ENCODE results near the gene MAP3K5.

The MAP3K5 gene

GRCh38 chr6:136641166-136641565, 151.1 kb downstream of the MAP3K5 start:
- no peak for DNase-seq

- DNase-seq, result peak; percentile 54 to 68
Observed at GRCh38 chr6:136640132-136640915, 152.0 kb downstream of the MAP3K5 start.

- DNase-seq, result no peak
Observed at GRCh38 chr6:136639702-136640101, 152.6 kb downstream of the MAP3K5 start.

- no peak for DNase-seq
Observed at GRCh38 chr6:136635615-136636014, 156.7 kb downstream of the MAP3K5 start.

- no peak for DNase-seq
Observed at GRCh38 chr6:136633355-136633754, 158.9 kb downstream of the MAP3K5 start.

GRCh38 chr6:136628996-136629395, 163.3 kb downstream of the MAP3K5 start:
- no peak for DNase-seq

GRCh38 chr6:136627191-136627590, 165.1 kb downstream of the MAP3K5 start:
- DNase-seq, result no peak

- no peak for DNase-seq
Observed at GRCh38 chr6:136625293-136625692, 167.0 kb downstream of the MAP3K5 start.

GRCh38 chr6:136624347-136624746, 167.9 kb downstream of the MAP3K5 start:
- DNase-seq, result no peak

- DNase-seq, result no peak
Observed at GRCh38 chr6:136618086-136618485, 174.2 kb downstream of the MAP3K5 start.

- no peak for DNase-seq
Observed at GRCh38 chr6:136616527-136616926, 175.8 kb downstream of the MAP3K5 start.

- no peak for DNase-seq
Observed at GRCh38 chr6:136614994-136615393, 177.3 kb downstream of the MAP3K5 start.

- no peak for DNase-seq
Observed at GRCh38 chr6:136614350-136614749, 177.9 kb downstream of the MAP3K5 start.

GRCh38 chr6:136613477-136613876, 178.8 kb downstream of the MAP3K5 start:
- DNase-seq, result no peak

GRCh38 chr6:136612666-136613389, 179.4 kb downstream of the MAP3K5 start:
- DNase-seq, result no peak

- DNase-seq, result peak; percentile 67 to 75
Observed at GRCh38 chr6:136611746-136612145, 180.5 kb downstream of the MAP3K5 start.

- DNase-seq, result no peak
Observed at GRCh38 chr6:136611133-136611532, 181.1 kb downstream of the MAP3K5 start.

- peak; percentile 79 to 92 for DNase-seq
Observed at GRCh38 chr6:136609873-136610706, 182.2 kb downstream of the MAP3K5 start.

- DNase-seq, result no peak
Observed at GRCh38 chr6:136608991-136609390, 183.3 kb downstream of the MAP3K5 start.

- DNase-seq, result peak; percentile 40 to 52
Observed at GRCh38 chr6:136607932-136608772, 184.1 kb downstream of the MAP3K5 start.

- DNase-seq, result no peak
Observed at GRCh38 chr6:136607204-136607931, 184.9 kb downstream of the MAP3K5 start.

Data from inflammatory macrophage (primary cell).